GM23248 (cell line): ENCODE data around the gene ASTE1.
"Not testable (repeated sequence)": the region's sequence is repeated elsewhere in the genome, so short reads cannot be mapped to it uniquely, and the experiment has no call there.

Source experiments
- EZH2 ChIP-seq: fragments of 200-600 bp; sonication (generic); IDR thresholded peaks from 2 replicates; pipeline ENCODE4 v1.6.1; 2018; ENCODE audit warnings: antibody characterized with exemption, mild to moderate bottlenecking; ENCODE audit not compliant: insufficient read depth, poor library complexity, severe bottlenecking
- EZH2phosphoT487 ChIP-seq: fragments of 200-600 bp; sonication (generic); IDR thresholded peaks from 2 replicates; pipeline ENCODE4 v1.6.1; 2018; ENCODE audit warnings: antibody characterized with exemption, moderate library complexity, mild to moderate bottlenecking, low read depth; ENCODE audit not compliant: insufficient read depth

- not testable (repeated sequence) for TF ChIP-seq EZH2phosphoT487, EZH2
Observed at GRCh38 chr3:131042271-131042985, 15.8 kb upstream of the ASTE1 start.
